ENCODE data around the gene KIZ. TPM values are rescaled to one million over a fixed set of nuclear protein-coding genes. Genes with fewer than 3 reads are reported as not detected.

KIZ gene
- total RNA-seq, 1 donor from 2014 or later = 11.4 TPM

- Histone ChIP-seq H3K36me3 (ENCODE audit: control insufficient read depth, insufficient read depth, low read length) (no peaks in the 10 kb centered on the region), H3K27me3 (ENCODE audit: control insufficient read depth, insufficient read depth, low read length) (no peaks in the 10 kb centered on the region), H3K4me3 (ENCODE audit: low read depth, low read length) (no peak overlapping the region)
- no peak for DNase-seq (ENCODE audit: low read depth)
- TF ChIP-seq CTCF (IDR thresholded peaks at IDR 0.05; ENCODE audit: insufficient read depth, low read length, poor library complexity, severe bottlenecking) = no peak
These were observed 1.5 kb downstream of the KIZ start for GRCh38 chr20:21127201-21127981.

GRCh38 chr20:21129861-21130260 is 4.0 kb downstream of the KIZ start:
- H3K4me3 ChIP-seq (ENCODE audit: low read depth, low read length) = no peak overlapping the region
- no peak for DNase-seq (ENCODE audit: low read depth)
- H3K36me3 ChIP-seq (ENCODE audit: control insufficient read depth, insufficient read depth, low read length) = no peaks in the 10 kb centered on the region
- no peaks in the 10 kb centered on the region for H3K27me3 ChIP-seq (ENCODE audit: control insufficient read depth, insufficient read depth, low read length)
- no peak for TF ChIP-seq CTCF (IDR thresholded peaks at IDR 0.05; ENCODE audit: insufficient read depth, low read length, poor library complexity, severe bottlenecking)

GRCh38 chr20:21133404-21133803 is 7.5 kb downstream of the KIZ start:
- Histone ChIP-seq H3K4me3 (ENCODE audit: low read depth, low read length) (no peak overlapping the region), H3K36me3 (ENCODE audit: control insufficient read depth, insufficient read depth, low read length) (no peaks in the 10 kb centered on the region), H3K27me3 (ENCODE audit: control insufficient read depth, insufficient read depth, low read length) (no peaks in the 10 kb centered on the region)
- no peak for DNase-seq (ENCODE audit: low read depth)
- no peak for TF ChIP-seq CTCF (IDR thresholded peaks at IDR 0.05; ENCODE audit: insufficient read depth, low read length, poor library complexity, severe bottlenecking)

- no peak for TF ChIP-seq CTCF (IDR thresholded peaks at IDR 0.05; ENCODE audit: insufficient read depth, low read length, poor library complexity, severe bottlenecking)
- DNase-seq (ENCODE audit: low read depth) = no peak
- H3K27me3 ChIP-seq (ENCODE audit: control insufficient read depth, insufficient read depth, low read length) = no peaks in the 10 kb centered on the region
- no peaks in the 10 kb centered on the region for H3K36me3 ChIP-seq (ENCODE audit: control insufficient read depth, insufficient read depth, low read length)
- no peak overlapping the region for H3K4me3 ChIP-seq (ENCODE audit: low read depth, low read length)
These were observed 8.2 kb downstream of the KIZ start for GRCh38 chr20:21133917-21134622.

- no peak for TF ChIP-seq CTCF (IDR thresholded peaks at IDR 0.05; ENCODE audit: insufficient read depth, low read length, poor library complexity, severe bottlenecking)
- DNase-seq (ENCODE audit: low read depth) = no peak
These were observed 9.1 kb downstream of the KIZ start for GRCh38 chr20:21134883-21135493.

More at GRCh38 chr20:21134883-21135493, 9.1 kb downstream of the KIZ start:
- Histone ChIP-seq H3K27me3 (ENCODE audit: control insufficient read depth, insufficient read depth, low read length) (no peaks in the 10 kb centered on the region), H3K36me3 (ENCODE audit: control insufficient read depth, insufficient read depth, low read length) (no peaks in the 10 kb centered on the region), H3K4me3 (ENCODE audit: low read depth, low read length) (no peak overlapping the region)

Data from kidney epithelial cell (primary cell).